ENCODE results near the gene RLN1. TPM values are rescaled to one million over a fixed set of nuclear protein-coding genes. Genes with fewer than 3 reads are reported as not detected.

The RLN1 gene
- total and polyA plus RNA-seq, 10 of the 15 experiments (the other 5 are each of a cell fraction or from before 2014, with no cell fraction given) = 0.80 to 2.8 (median 1.9) TPM

GRCh38 chr9:5355817-5356216 lies 16.1 kb upstream of the RLN1 start:
- Histone ChIP-seq H3K36me3 (ENCODE audit: control insufficient read depth in 2 of 2, insufficient read depth in 2 of 2, low read length in 1 of 2) (no peaks in the 10 kb centered on the region; a peak in 1 of 4 replicates), H3K4me1 (ENCODE audit: control insufficient read depth, insufficient read depth, low read length) (no peaks in the 10 kb centered on the region), H3K79me2 (ENCODE audit: control insufficient read depth, insufficient read depth, low read length) (no peaks in the 10 kb centered on the region), H3K9me3 (replicated peaks; ENCODE audit: control insufficient read depth, insufficient read depth, low read length) (no peaks in the 10 kb centered on the region), H4K20me1 (ENCODE audit: control insufficient read depth, insufficient read depth) (no peaks in the 10 kb centered on the region), H3K27ac (ENCODE audit: control insufficient read depth, insufficient read depth) (no peak overlapping the region), H2AFZ (ENCODE audit: control insufficient read depth, low read depth, low read length) (no peak overlapping the region), H3K4me2 (ENCODE audit: control insufficient read depth, insufficient read depth) (no peak overlapping the region), H3K4me3 (no peak overlapping the region), H3K27me3 (replicated peaks in 1 of 2; ENCODE audit: control insufficient read depth in 2 of 2, insufficient read depth in 2 of 2, low read length in 1 of 2) (no peaks in the 10 kb centered on the region), H3K9ac (ENCODE audit: control insufficient read depth, insufficient read depth, low read length) (no peak overlapping the region)
- SMC1A ChIA-PET (ENCODE audit: uncharacterized antibody, unreplicated experiment) = interaction anchor here (0.6 to 2.2 kb wide), 3 partner anchors 9 to 1470 kb away, joined by 3 to 9 read pairs (median 3); no protein-coding TSS in a partner anchor
- CTCF ChIA-PET = no interaction called here
- intact Hi-C loops (cut with micrococcal nuclease; ENCODE audit: unreplicated experiment) (no loop called here), in situ Hi-C loops (cut with MboI) (no loop called here)
- RAD21 ChIA-PET (ENCODE audit: unreplicated experiment) = no interaction called here
- POLR2A ChIA-PET = no interaction called here
- ATAC-seq = no peak
- DNase-seq (ENCODE audit: low read depth, low spot score) = no peak
- no peak for FAIRE-seq
- no peak for TF ChIP-seq CBFB (IDR thresholded peaks at IDR 0.05; ENCODE audit: low read depth)
- TF ChIP-seq MTA2 (IDR thresholded peaks at IDR 0.05; ENCODE audit: low read depth) = no peak
- no peak for TF ChIP-seq POLR2A (IDR thresholded peaks at IDR 0.05; ENCODE audit: low read depth, low read length)
- TF ChIP-seq ETV6 (conservative IDR thresholded peaks at IDR 0.05 in 1 of 2, IDR thresholded peaks at IDR 0.05 in 1 of 2; ENCODE audit: borderline replicate concordance in 1 of 2, low read depth in 1 of 2) = no peak
- TF ChIP-seq PML (IDR thresholded peaks at IDR 0.05; ENCODE audit: low read length) = no peak
- 91% methylated on average over 2 of the region's 2 CpGs for WGBS (ENCODE audit: insufficient coverage, insufficient replicate concordance, low lambda C conversion rate, missing lambda C conversion rate)
- no TSS peak for BruUV-seq (replicated peaks)

GRCh38 chr9:5355226-5355625 lies 15.6 kb upstream of the RLN1 start:
- intact Hi-C loops (cut with micrococcal nuclease; ENCODE audit: unreplicated experiment) (no loop called here), in situ Hi-C loops (cut with MboI) (no loop called here)
- SMC1A ChIA-PET (ENCODE audit: uncharacterized antibody, unreplicated experiment) = interaction anchor here (0.6 to 2.2 kb wide), 3 partner anchors 9 to 1470 kb away, joined by 3 to 9 read pairs (median 3); no protein-coding TSS in a partner anchor
- H3K9me3 ChIP-seq (replicated peaks; ENCODE audit: control insufficient read depth, insufficient read depth, low read length) = no peaks in the 10 kb centered on the region
- FAIRE-seq (no peak), ATAC-seq (no peak), DNase-seq (ENCODE audit: low read depth, low spot score) (no peak)
- CTCF ChIA-PET = no interaction called here
- 95% methylated on average over 1 of the region's 1 CpG for WGBS (ENCODE audit: insufficient coverage, insufficient replicate concordance, low lambda C conversion rate, missing lambda C conversion rate)
- no peak overlapping the region for H3K9ac ChIP-seq (ENCODE audit: control insufficient read depth, insufficient read depth, low read length)
- H3K36me3 ChIP-seq (ENCODE audit: control insufficient read depth in 2 of 2, insufficient read depth in 2 of 2, low read length in 1 of 2) = no peaks in the 10 kb centered on the region; a peak in 1 of 4 replicates
- no peak overlapping the region for H3K27ac ChIP-seq (ENCODE audit: control insufficient read depth, insufficient read depth)
- no peaks in the 10 kb centered on the region for H3K79me2 ChIP-seq (ENCODE audit: control insufficient read depth, insufficient read depth, low read length)
- no TSS peak for BruUV-seq (replicated peaks)
- POLR2A ChIA-PET = no interaction called here
- no peaks in the 10 kb centered on the region for H4K20me1 ChIP-seq (ENCODE audit: control insufficient read depth, insufficient read depth)
- no peak overlapping the region for H3K4me3 ChIP-seq
- H2AFZ ChIP-seq (ENCODE audit: control insufficient read depth, low read depth, low read length) = no peak overlapping the region
- H3K27me3 ChIP-seq (replicated peaks in 1 of 2; ENCODE audit: control insufficient read depth in 2 of 2, insufficient read depth in 2 of 2, low read length in 1 of 2) = no peaks in the 10 kb centered on the region
- H3K4me2 ChIP-seq (ENCODE audit: control insufficient read depth, insufficient read depth) = no peak overlapping the region
- H3K4me1 ChIP-seq (ENCODE audit: control insufficient read depth, insufficient read depth, low read length) = no peaks in the 10 kb centered on the region
- RAD21 ChIA-PET (ENCODE audit: unreplicated experiment) = no interaction called here
- TF ChIP-seq CEBPZ (IDR thresholded peaks at IDR 0.05; ENCODE audit: low read depth, low read length) = no peak
- no peak for TF ChIP-seq ZNF274 (IDR thresholded peaks at IDR 0.05; ENCODE audit: insufficient read depth, insufficient read length)
- TF ChIP-seq USF1 (IDR thresholded peaks at IDR 0.05; ENCODE audit: borderline replicate concordance, extremely low read length, insufficient read depth, low read depth, low read length) = no peak
- no peak for TF ChIP-seq MXI1 (IDR thresholded peaks at IDR 0.05; ENCODE audit: low read depth, low read length)
- no peak for TF ChIP-seq REST (IDR thresholded peaks at IDR 0.05; ENCODE audit: low read depth, low read length)
